ENCODE data around the gene NPTN.

Gene NPTN

GRCh38 chr15:73538563-73539211 lies 94.5 kb downstream of the NPTN start:
- Histone ChIP-seq H3K9me3 (ENCODE audit: severe bottlenecking) (no peaks in the 10 kb centered on the region), H3K4me1 (ENCODE audit: insufficient read depth, poor library complexity, severe bottlenecking) (peaks cover 12% of the 10 kb centered on the region), H3K4me3 (ENCODE audit: severe bottlenecking) (no peak overlapping the region), H3K27me3 (ENCODE audit: insufficient read depth, poor library complexity, severe bottlenecking) (peaks cover 19% of the 10 kb centered on the region), H3K27ac (ENCODE audit: poor library complexity, severe bottlenecking) (no peak overlapping the region), H3K36me3 (ENCODE audit: low read depth) (no peaks in the 10 kb centered on the region)
- DNase-seq (ENCODE audit: low spot score) (no peak), ATAC-seq (ENCODE audit: low read depth) (no peak)
- no peak for TF ChIP-seq CTCF (IDR thresholded peaks at IDR 0.05; ENCODE audit: poor library complexity, severe bottlenecking)

DNA sequence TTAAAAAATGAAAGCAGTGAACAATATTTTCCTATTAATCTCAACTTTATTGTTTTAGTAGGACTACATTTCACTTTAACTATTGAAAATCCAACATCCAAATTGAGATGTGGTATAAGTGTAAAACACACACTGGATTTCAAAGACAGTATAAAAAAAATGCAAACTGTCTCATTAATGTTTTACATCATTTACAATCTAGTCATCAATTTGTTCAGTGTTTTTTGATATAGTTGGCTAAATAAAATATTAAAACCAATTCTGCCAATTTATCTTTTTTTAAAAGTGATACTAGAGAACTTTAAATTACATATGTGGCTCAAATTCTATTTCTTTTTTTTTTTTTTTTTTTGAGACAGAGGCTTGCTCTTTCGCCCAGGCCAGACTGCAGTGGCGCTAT lies 95.1 kb downstream of the NPTN start:
- Histone ChIP-seq H3K4me1 (ENCODE audit: insufficient read depth, poor library complexity, severe bottlenecking) (peaks cover 12% of the 10 kb centered on the region), H3K4me3 (ENCODE audit: severe bottlenecking) (no peak overlapping the region), H3K36me3 (ENCODE audit: low read depth) (no peaks in the 10 kb centered on the region), H3K9me3 (ENCODE audit: severe bottlenecking) (no peaks in the 10 kb centered on the region), H3K27ac (ENCODE audit: poor library complexity, severe bottlenecking) (no peak overlapping the region), H3K27me3 (ENCODE audit: insufficient read depth, poor library complexity, severe bottlenecking) (peaks cover 19% of the 10 kb centered on the region)
- ATAC-seq (ENCODE audit: low read depth) (no peak), DNase-seq (ENCODE audit: low spot score) (no peak)
- TF ChIP-seq CTCF (IDR thresholded peaks at IDR 0.05; ENCODE audit: poor library complexity, severe bottlenecking), result no peak

GRCh38 chr15:73530649-73531048 lies 102.5 kb downstream of the NPTN start:
- no peak for DNase-seq (ENCODE audit: low spot score)
- H3K27ac ChIP-seq (ENCODE audit: poor library complexity, severe bottlenecking), result no peak overlapping the region

DNA sequence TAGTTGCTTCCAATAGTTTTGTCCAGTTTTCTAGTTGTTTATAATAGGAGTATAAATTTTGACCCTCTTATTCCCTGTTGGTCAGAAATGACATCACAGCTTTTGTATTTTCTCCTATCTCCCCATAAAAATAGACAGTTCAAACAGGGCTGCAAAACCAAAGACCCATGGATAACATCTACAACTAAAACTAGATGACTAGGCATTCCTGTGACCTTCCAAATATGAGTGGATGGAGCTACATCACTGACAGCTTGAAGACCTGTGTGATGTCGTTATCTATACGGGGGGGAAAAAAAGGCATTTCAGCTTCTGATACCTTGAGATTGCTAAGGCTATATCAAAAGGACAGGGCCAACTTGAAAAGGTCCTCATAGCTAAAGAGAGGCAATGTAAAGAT lies 105.6 kb downstream of the NPTN start:
- H3K9me3 ChIP-seq (ENCODE audit: severe bottlenecking), result no peaks in the 10 kb centered on the region
- H3K4me1 ChIP-seq (ENCODE audit: insufficient read depth, poor library complexity, severe bottlenecking), result no peaks in the 10 kb centered on the region
- H3K27me3 ChIP-seq (ENCODE audit: insufficient read depth, poor library complexity, severe bottlenecking), result peaks cover 12% of the 10 kb centered on the region
- H3K36me3 ChIP-seq (ENCODE audit: low read depth), result no peaks in the 10 kb centered on the region
- TF ChIP-seq CTCF (IDR thresholded peaks at IDR 0.05; ENCODE audit: poor library complexity, severe bottlenecking), result no peak
- H3K4me3 ChIP-seq (ENCODE audit: severe bottlenecking), result no peak overlapping the region
- no peak for DNase-seq (ENCODE audit: low spot score)
- ATAC-seq (ENCODE audit: low read depth), result no peak
- H3K27ac ChIP-seq (ENCODE audit: poor library complexity, severe bottlenecking), result no peak overlapping the region

More at GRCh38 chr15:73530649-73531048, 102.5 kb downstream of the NPTN start:
- no peak for TF ChIP-seq CTCF (IDR thresholded peaks at IDR 0.05; ENCODE audit: poor library complexity, severe bottlenecking)
- ATAC-seq (ENCODE audit: low read depth), result peak; percentile 69
- H3K9me3 ChIP-seq (ENCODE audit: severe bottlenecking), result no peaks in the 10 kb centered on the region
- peaks cover 12% of the 10 kb centered on the region for H3K27me3 ChIP-seq (ENCODE audit: insufficient read depth, poor library complexity, severe bottlenecking)
- no peaks in the 10 kb centered on the region for H3K36me3 ChIP-seq (ENCODE audit: low read depth)
- no peak overlapping the region for H3K4me3 ChIP-seq (ENCODE audit: severe bottlenecking)
- no peaks in the 10 kb centered on the region for H3K4me1 ChIP-seq (ENCODE audit: insufficient read depth, poor library complexity, severe bottlenecking)

GRCh38 chr15:73524919-73525318 lies 108.3 kb downstream of the NPTN start:
- no peak for ATAC-seq (ENCODE audit: low read depth)
- H3K36me3 ChIP-seq (ENCODE audit: low read depth), result no peaks in the 10 kb centered on the region
- no peaks in the 10 kb centered on the region for H3K9me3 ChIP-seq (ENCODE audit: severe bottlenecking)
- DNase-seq (ENCODE audit: low spot score), result no peak
- H3K4me1 ChIP-seq (ENCODE audit: insufficient read depth, poor library complexity, severe bottlenecking), result peaks cover 2% of the 10 kb centered on the region
- no peak overlapping the region for H3K27ac ChIP-seq (ENCODE audit: poor library complexity, severe bottlenecking)
- TF ChIP-seq CTCF (IDR thresholded peaks at IDR 0.05; ENCODE audit: poor library complexity, severe bottlenecking), result no peak
- no peak overlapping the region for H3K4me3 ChIP-seq (ENCODE audit: severe bottlenecking)
- peaks cover 11% of the 10 kb centered on the region for H3K27me3 ChIP-seq (ENCODE audit: insufficient read depth, poor library complexity, severe bottlenecking)
